HEK293T (cell line): ENCODE data around the gene SLC35F3.

ENCODE experiments used
- BHLHE40 ChIP-seq: fragments of 450-650 bp; IDR thresholded peaks from 2 replicates; pipeline ENCODE4 v1.6.1; 2016; ENCODE audit warnings: mild to moderate bottlenecking, moderate library complexity, borderline replicate concordance
- FOXK2 ChIP-seq: fragments of 450-650 bp; IDR thresholded peaks from 2 replicates; pipeline ENCODE4 v1.6.1; 2016; ENCODE audit warnings: mild to moderate bottlenecking
- HDGF ChIP-seq: fragments of 450-650 bp; IDR thresholded peaks from 2 replicates; pipeline ENCODE4 v1.6.1; 2017; ENCODE audit warnings: antibody characterized with exemption, borderline replicate concordance
- LEF1 ChIP-seq: fragments of 450-650 bp; IDR thresholded peaks from 2 replicates; pipeline ENCODE4 v1.6.1; 2017; ENCODE audit warnings: mild to moderate bottlenecking, borderline replicate concordance
- SP1 ChIP-seq: fragments of 450-650 bp; IDR thresholded peaks from 2 replicates; pipeline ENCODE4 v1.6.1; 2017
- TARDBP ChIP-seq: fragments of 450-650 bp; IDR thresholded peaks from 2 replicates; pipeline ENCODE4 v1.6.1; 2016

DNA sequence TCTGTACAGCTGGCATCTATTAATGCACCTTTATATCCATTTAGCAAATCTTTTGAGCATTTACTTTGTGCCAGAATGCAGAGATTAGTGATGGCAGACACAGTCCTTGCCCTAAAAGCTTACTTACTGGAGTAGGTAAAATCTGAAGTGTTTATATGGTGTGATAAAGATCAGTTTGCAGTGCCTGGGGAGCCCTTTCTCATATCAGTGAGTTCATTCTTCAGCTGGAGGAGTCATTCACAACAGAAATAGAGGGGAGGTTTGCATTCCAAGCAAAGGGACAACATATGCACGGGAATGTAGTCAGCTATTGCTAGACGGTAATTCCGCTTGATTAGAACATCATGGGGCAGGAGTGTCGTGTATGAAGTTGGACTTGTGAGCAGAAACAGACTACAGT, 8.4 kb downstream of the SLC35F3 start:
- TF ChIP-seq BHLHE40 (no peak), FOXK2 (no peak), SP1 (no peak), HDGF (no peak), TARDBP (no peak), LEF1 (no peak)
